Fibroblast of lung (primary cell): ENCODE data around the gene TRIM46.

Experiments
- EZH2 ChIP-seq: IDR thresholded peaks from 2 replicates; pipeline ENCODE4 v1.5.1; 2012; ENCODE audit warnings: low read length, control low read depth, mild to moderate bottlenecking; ENCODE audit errors: missing control alignments
- TF ChIP-seq, protein P1 (sequence below), 2 donors: IDR thresholded peaks in 1 of 2; conservative IDR thresholded peaks in 1 of 2; 1 replicate in 1 of 2; 2 replicates in 1 of 2; pipeline ENCODE4 v1.5.1; 2011 to 2012; ENCODE audit warnings: low read length in 2 of 2, control low read depth in 1 of 2, inconsistent platforms in 1 of 2, low read depth in 1 of 2, mild to moderate bottlenecking in 1 of 2

DNA sequence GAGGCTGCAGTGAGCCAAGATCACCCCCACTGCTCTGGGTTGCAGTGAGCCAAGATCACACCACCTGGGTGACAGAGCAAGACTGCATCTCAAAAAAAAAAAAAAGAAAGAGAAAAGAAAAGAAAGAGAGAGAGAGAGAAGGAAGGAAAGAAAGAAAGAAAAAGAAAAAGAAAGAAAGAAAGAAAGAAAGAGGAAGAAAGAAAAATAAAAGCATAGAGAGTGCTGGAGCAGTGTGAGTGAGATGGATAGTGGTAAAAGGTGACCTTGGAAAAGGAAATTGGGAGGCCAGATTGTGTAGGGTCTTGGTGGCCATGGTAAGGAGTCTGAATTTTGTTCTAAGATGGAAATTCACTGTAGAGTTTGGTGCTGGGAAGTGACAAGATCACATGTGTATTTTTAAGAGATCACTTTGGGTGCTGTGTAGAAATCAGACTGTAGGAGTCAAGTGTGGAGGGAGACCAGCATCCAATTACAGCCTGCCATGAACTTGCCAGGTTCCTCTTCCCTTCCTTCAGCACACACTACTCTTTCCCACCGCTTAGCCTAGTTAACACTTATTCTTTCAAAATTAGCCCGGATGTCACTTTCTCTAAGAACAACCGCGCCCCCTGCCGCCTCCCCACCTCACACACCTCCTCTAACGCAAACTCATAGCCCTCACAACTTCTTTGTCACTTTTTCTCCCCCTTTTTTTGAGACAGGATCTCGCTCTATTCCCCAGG, 52.7 kb downstream of the TRIM46 start:
- TF ChIP-seq, protein P1, sequence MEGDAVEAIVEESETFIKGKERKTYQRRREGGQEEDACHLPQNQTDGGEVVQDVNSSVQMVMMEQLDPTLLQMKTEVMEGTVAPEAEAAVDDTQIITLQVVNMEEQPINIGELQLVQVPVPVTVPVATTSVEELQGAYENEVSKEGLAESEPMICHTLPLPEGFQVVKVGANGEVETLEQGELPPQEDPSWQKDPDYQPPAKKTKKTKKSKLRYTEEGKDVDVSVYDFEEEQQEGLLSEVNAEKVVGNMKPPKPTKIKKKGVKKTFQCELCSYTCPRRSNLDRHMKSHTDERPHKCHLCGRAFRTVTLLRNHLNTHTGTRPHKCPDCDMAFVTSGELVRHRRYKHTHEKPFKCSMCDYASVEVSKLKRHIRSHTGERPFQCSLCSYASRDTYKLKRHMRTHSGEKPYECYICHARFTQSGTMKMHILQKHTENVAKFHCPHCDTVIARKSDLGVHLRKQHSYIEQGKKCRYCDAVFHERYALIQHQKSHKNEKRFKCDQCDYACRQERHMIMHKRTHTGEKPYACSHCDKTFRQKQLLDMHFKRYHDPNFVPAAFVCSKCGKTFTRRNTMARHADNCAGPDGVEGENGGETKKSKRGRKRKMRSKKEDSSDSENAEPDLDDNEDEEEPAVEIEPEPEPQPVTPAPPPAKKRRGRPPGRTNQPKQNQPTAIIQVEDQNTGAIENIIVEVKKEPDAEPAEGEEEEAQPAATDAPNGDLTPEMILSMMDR (conservative IDR thresholded peaks at IDR 0.05 in 1 of 2, IDR thresholded peaks at IDR 0.05 in 1 of 2; ENCODE audit: low read depth in 1 of 2, low read length in 2 of 2): peak; percentile 48 to 56
- no peak for TF ChIP-seq EZH2
